OCI-M2 (cell line): Measurements from ENCODE around the gene PDE6D.

Experiments
- DNase-seq: peaks from one replicate; lab custom pipeline; 2025; ENCODE audit not compliant: unreplicated experiment; lab: John Stamatoyannopoulos, UW

The PDE6D gene

GRCh38 chr2:231780909-231781797 lies at the start of gene PDE6D:
PDE6D (minus strand) TSS chr2:231781282; CDS start chr2:231781114, 168 bp downstream.
- peak; percentile 90 for DNase-seq

- no peak for DNase-seq
Measured at GRCh38 chr2:231821908-231822307, 40.8 kb upstream of the PDE6D start.

GRCh38 chr2:231820786-231821303 lies 39.8 kb upstream of the PDE6D start:
- no peak for DNase-seq

GRCh38 chr2:231819447-231820042 lies 38.5 kb upstream of the PDE6D start:
- no peak for DNase-seq

GRCh38 chr2:231816327-231817026 lies 35.4 kb upstream of the PDE6D start:
- DNase-seq = no peak

- no peak for DNase-seq
Measured at GRCh38 chr2:231810905-231811304, 29.8 kb upstream of the PDE6D start.

- no peak for DNase-seq
Measured at GRCh38 chr2:231807020-231807419, 25.9 kb upstream of the PDE6D start.

GRCh38 chr2:231803501-231804138 lies 22.5 kb upstream of the PDE6D start:
- DNase-seq = no peak

GRCh38 chr2:231800493-231801091 lies 19.5 kb upstream of the PDE6D start:
- no peak for DNase-seq

GRCh38 chr2:231795525-231796327 lies 14.6 kb upstream of the PDE6D start:
- DNase-seq = no peak

GRCh38 chr2:231794383-231794782 lies 13.3 kb upstream of the PDE6D start:
- DNase-seq = no peak

GRCh38 chr2:231791107-231791506 lies 10.0 kb upstream of the PDE6D start:
- no peak for DNase-seq

- no peak for DNase-seq
Measured at GRCh38 chr2:231786917-231787292, 5.8 kb upstream of the PDE6D start.

GRCh38 chr2:231786177-231786916 lies 5.3 kb upstream of the PDE6D start, which contains the start of gene COPS7B:
COPS7B (plus strand) TSS chr2:231786445; CDS start chr2:231788571, 2,126 bp downstream.
- peak; percentile 55 for DNase-seq

GRCh38 chr2:231785822-231786176 lies 4.7 kb upstream of the PDE6D start:
- no peak for DNase-seq

GRCh38 chr2:231785413-231785812 lies 4.3 kb upstream of the PDE6D start:
- no peak for DNase-seq

- no peak for DNase-seq
Measured at GRCh38 chr2:231781798-231782726, 980 bp upstream of the PDE6D start.
